ENCODE results near the gene GUCA2A. TPM values are rescaled to one million over a fixed set of nuclear protein-coding genes. Genes with fewer than 3 reads are reported as not detected.

GUCA2A gene
- total and polyA plus RNA-seq, 2 experiments from 2014 or later, result 8.7 to 13.5 TPM

DNA sequence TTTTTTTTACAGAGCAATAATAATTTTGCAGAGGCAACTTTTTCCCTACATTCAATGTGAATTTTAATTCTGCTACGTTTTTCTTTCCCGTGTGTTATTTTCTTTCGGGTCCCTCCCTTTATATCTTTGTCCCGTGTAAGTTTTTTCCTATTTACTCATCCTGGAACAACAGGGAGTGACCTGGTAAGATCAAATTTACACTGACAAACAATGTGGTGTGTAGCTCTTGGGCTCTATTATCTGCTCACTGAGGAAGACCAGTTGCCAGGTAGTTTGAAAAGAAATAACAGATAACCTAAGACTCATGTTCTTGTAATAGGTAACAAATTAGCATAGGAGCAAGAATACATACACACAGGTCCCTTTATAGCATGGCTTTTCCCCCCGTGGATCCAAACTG, 33.7 kb upstream of the GUCA2A start:
- no peak overlapping the region for H3K27ac ChIP-seq
- TF ChIP-seq EZH2phosphoT487 (IDR thresholded peaks at IDR 0.05; ENCODE audit: low read depth, severe bottlenecking, unreplicated experiment), result no peak
- TF ChIP-seq, protein P1, sequence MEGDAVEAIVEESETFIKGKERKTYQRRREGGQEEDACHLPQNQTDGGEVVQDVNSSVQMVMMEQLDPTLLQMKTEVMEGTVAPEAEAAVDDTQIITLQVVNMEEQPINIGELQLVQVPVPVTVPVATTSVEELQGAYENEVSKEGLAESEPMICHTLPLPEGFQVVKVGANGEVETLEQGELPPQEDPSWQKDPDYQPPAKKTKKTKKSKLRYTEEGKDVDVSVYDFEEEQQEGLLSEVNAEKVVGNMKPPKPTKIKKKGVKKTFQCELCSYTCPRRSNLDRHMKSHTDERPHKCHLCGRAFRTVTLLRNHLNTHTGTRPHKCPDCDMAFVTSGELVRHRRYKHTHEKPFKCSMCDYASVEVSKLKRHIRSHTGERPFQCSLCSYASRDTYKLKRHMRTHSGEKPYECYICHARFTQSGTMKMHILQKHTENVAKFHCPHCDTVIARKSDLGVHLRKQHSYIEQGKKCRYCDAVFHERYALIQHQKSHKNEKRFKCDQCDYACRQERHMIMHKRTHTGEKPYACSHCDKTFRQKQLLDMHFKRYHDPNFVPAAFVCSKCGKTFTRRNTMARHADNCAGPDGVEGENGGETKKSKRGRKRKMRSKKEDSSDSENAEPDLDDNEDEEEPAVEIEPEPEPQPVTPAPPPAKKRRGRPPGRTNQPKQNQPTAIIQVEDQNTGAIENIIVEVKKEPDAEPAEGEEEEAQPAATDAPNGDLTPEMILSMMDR (IDR thresholded peaks at IDR 0.05; ENCODE audit: poor library complexity), result no peak
- TF ChIP-seq EZH2 (IDR thresholded peaks at IDR 0.05; ENCODE audit: borderline replicate concordance), result no peak
- no peaks in the 10 kb centered on the region for H4K20me1 ChIP-seq (ENCODE audit: insufficient read depth, poor library complexity, severe bottlenecking)
- no peak overlapping the region for H3K4me3 ChIP-seq
- no peak overlapping the region for H3K4me2 ChIP-seq
- no peaks in the 10 kb centered on the region for H3K27me3 ChIP-seq
- WGBS (ENCODE audit: low lambda C conversion rate, missing lambda C conversion rate), result 85% methylated on average over 5 of the region's 5 CpGs
- H3K9me2 ChIP-seq (replicated peaks; ENCODE audit: insufficient read depth), result no peaks in the 10 kb centered on the region
- no peak for DNase-seq (ENCODE audit: low spot score)
- H3K36me3 ChIP-seq (replicated peaks; ENCODE audit: insufficient read depth, low read depth), result no peaks in the 10 kb centered on the region
- no peak overlapping the region for H2AFZ ChIP-seq
- no peaks in the 10 kb centered on the region for H3K4me1 ChIP-seq (ENCODE audit: insufficient read depth)
- no peaks in the 10 kb centered on the region for H3K79me2 ChIP-seq
- H3K9me3 ChIP-seq (ENCODE audit: low read depth), result no peaks in the 10 kb centered on the region

DNA sequence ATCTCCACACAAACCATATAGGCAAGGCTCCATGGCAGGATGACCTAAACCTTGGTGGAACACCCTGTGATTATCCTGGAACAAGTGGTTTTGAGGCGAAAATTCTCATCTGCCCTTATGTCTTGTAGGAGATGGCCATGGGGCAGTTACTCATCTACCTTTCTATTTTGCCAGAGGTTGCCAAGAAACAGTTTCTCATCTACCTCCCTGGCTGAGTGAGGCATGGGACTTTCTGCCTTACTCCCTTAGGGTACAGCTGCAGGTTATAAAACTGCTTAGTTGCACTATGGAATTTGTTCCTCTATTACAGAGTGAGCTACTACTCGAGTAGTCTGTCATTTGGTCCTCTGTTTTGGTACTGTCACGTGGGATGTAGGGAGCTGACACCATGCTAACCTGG, 31.3 kb upstream of the GUCA2A start:
- Histone ChIP-seq H4K20me1 (ENCODE audit: insufficient read depth, poor library complexity, severe bottlenecking) (no peaks in the 10 kb centered on the region), H2AFZ (no peak overlapping the region), H3K9me2 (replicated peaks; ENCODE audit: insufficient read depth) (no peaks in the 10 kb centered on the region), H3K4me3 (no peak overlapping the region), H3K4me1 (ENCODE audit: insufficient read depth) (no peaks in the 10 kb centered on the region), H3K4me2 (no peak overlapping the region), H3K36me3 (replicated peaks; ENCODE audit: insufficient read depth, low read depth) (no peaks in the 10 kb centered on the region), H3K27ac (no peak overlapping the region), H3K79me2 (no peaks in the 10 kb centered on the region), H3K9me3 (ENCODE audit: low read depth) (no peaks in the 10 kb centered on the region), H3K27me3 (no peaks in the 10 kb centered on the region)
- 90% methylated on average over 3 of the region's 3 CpGs for WGBS (ENCODE audit: low lambda C conversion rate, missing lambda C conversion rate)
- no peak for TF ChIP-seq EZH2phosphoT487 (IDR thresholded peaks at IDR 0.05; ENCODE audit: low read depth, severe bottlenecking, unreplicated experiment)
- TF ChIP-seq, protein P1 (IDR thresholded peaks at IDR 0.05; ENCODE audit: poor library complexity), result no peak
- TF ChIP-seq EZH2 (IDR thresholded peaks at IDR 0.05; ENCODE audit: borderline replicate concordance), result no peak
- DNase-seq (ENCODE audit: low spot score), result no peak

DNA sequence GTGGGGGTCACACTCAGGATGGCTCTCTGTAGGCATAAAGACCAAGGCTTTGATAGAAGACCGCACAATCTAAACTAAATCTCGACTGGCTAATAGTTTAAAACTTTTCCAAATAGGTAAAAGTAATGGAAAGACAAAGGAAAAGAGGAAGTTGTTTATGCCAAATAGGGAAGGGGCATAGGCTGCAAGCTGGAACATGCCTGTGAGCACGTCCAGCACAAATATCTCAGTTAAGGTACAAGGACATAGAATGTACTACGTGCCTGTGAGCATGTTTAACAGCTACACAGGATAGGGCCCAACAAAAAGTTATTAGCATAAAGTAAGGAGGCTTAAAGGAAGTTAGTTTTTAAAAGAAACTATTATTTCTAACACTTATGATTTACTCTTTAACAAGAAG, 27.6 kb upstream of the GUCA2A start:
- Histone ChIP-seq H2AFZ (no peak overlapping the region), H3K36me3 (replicated peaks; ENCODE audit: insufficient read depth, low read depth) (no peaks in the 10 kb centered on the region), H3K4me1 (ENCODE audit: insufficient read depth) (no peaks in the 10 kb centered on the region), H3K9me3 (ENCODE audit: low read depth) (no peaks in the 10 kb centered on the region), H3K79me2 (no peaks in the 10 kb centered on the region), H3K4me3 (no peak overlapping the region), H3K27me3 (no peaks in the 10 kb centered on the region), H3K4me2 (no peak overlapping the region), H3K9me2 (replicated peaks; ENCODE audit: insufficient read depth) (no peaks in the 10 kb centered on the region), H3K27ac (peak overlapping the region; percentile 11), H4K20me1 (ENCODE audit: insufficient read depth, poor library complexity, severe bottlenecking) (peaks cover 3% of the 10 kb centered on the region)
- whole genome bisulfite sequencing (ENCODE audit: low lambda C conversion rate, missing lambda C conversion rate), result 90% methylated on average over 4 of the region's 4 CpGs
- DNase-seq (ENCODE audit: low spot score), result no peak
- no peak for TF ChIP-seq EZH2 (IDR thresholded peaks at IDR 0.05; ENCODE audit: borderline replicate concordance)
- TF ChIP-seq, protein P1 (IDR thresholded peaks at IDR 0.05; ENCODE audit: poor library complexity), result no peak
- TF ChIP-seq EZH2phosphoT487 (IDR thresholded peaks at IDR 0.05; ENCODE audit: low read depth, severe bottlenecking, unreplicated experiment), result no peak

DNA sequence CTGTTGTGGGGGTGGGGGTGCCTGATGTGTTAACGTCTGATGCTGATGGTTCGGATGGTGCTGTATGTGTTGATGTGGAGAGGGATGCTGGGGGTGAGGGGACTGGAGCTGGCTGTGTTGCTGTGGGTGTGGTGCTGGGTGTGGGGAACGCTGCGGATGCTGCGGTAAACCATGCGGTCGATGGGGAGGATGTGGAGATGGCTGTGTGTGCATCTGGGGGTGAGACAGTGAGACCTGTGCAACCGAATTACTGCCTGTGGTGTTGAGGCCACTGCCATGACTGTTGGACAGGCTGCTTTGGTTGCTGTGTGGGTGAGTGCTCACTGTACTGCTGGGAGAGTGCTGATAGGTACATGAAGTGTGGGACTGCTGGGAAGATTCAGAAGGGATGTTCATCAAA, 26.8 kb upstream of the GUCA2A start:
- no peaks in the 10 kb centered on the region for H3K27me3 ChIP-seq
- H3K36me3 ChIP-seq (replicated peaks; ENCODE audit: insufficient read depth, low read depth), result no peaks in the 10 kb centered on the region
- H3K9me3 ChIP-seq (ENCODE audit: low read depth), result no peaks in the 10 kb centered on the region
- WGBS (ENCODE audit: low lambda C conversion rate, missing lambda C conversion rate), result 96% methylated on average over 8 of the region's 8 CpGs
- TF ChIP-seq EZH2phosphoT487 (IDR thresholded peaks at IDR 0.05; ENCODE audit: low read depth, severe bottlenecking, unreplicated experiment), result no peak
- TF ChIP-seq, protein P1 (IDR thresholded peaks at IDR 0.05; ENCODE audit: poor library complexity), result no peak
- TF ChIP-seq EZH2 (IDR thresholded peaks at IDR 0.05; ENCODE audit: borderline replicate concordance), result no peak
- H3K4me2 ChIP-seq, result no peak overlapping the region
- no peak for DNase-seq (ENCODE audit: low spot score)
- H3K79me2 ChIP-seq, result no peaks in the 10 kb centered on the region
- H3K4me3 ChIP-seq, result no peak overlapping the region
- no peak overlapping the region for H3K27ac ChIP-seq
- no peaks in the 10 kb centered on the region for H3K4me1 ChIP-seq (ENCODE audit: insufficient read depth)
- no peak overlapping the region for H2AFZ ChIP-seq
- H3K9me2 ChIP-seq (replicated peaks; ENCODE audit: insufficient read depth), result no peaks in the 10 kb centered on the region
- H4K20me1 ChIP-seq (ENCODE audit: insufficient read depth, poor library complexity, severe bottlenecking), result peaks cover 4% of the 10 kb centered on the region
